T-helper 1 cell treated with Interleukin-12 subunit alpha and Interleukin-12 subunit beta and Interleukin-4 antibody, amounts not matched to agents 30 ng/mL and 1 ng/mL, for 36 hours (primary cell): Measurements from ENCODE around the gene OR5AU1. TPM values are rescaled to one million over a fixed set of nuclear protein-coding genes. Genes with fewer than 3 reads are reported as not detected.

Experiments used
- intact Hi-C: fragments of 100-400 bp; cut with micrococcal nuclease; formaldehyde crosslinking; loops from one replicate; pipeline ENCODE4 v1.15.1; 2024
- total RNA-seq: library from RNA; stranded (reverse); gene quantifications from 2 replicates; pipeline ENCODE4 v1.2.3, GENCODE V29; 2022

Gene OR5AU1
- total RNA-seq, result not detected in 2 replicates

DNA sequence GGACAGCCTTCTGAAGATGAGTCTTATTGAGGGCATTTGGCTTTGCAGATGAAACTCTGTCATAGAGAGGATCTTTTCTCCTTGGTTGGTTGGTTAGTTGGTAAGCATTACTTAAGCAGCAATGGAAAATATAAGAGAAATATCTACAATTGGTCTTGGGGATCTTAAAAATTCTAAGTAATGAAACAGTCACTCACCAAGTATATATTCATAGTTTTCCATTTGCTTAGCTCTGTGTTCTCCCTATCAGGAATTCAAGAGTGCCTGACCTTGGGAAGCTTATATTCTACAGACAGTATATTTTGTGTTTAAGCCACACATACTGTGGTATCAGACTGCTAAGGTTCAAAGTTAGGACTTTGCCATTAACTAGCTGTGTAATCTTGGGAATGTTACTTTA, at the start of gene OR5AU1:
TSS of gene OR5AU1 (minus strand) at position 101 of the 400 bp plus-strand sequence. CDS start 191 bp downstream, outside the sequence.
- intact Hi-C loops, result no loop called here

DNA sequence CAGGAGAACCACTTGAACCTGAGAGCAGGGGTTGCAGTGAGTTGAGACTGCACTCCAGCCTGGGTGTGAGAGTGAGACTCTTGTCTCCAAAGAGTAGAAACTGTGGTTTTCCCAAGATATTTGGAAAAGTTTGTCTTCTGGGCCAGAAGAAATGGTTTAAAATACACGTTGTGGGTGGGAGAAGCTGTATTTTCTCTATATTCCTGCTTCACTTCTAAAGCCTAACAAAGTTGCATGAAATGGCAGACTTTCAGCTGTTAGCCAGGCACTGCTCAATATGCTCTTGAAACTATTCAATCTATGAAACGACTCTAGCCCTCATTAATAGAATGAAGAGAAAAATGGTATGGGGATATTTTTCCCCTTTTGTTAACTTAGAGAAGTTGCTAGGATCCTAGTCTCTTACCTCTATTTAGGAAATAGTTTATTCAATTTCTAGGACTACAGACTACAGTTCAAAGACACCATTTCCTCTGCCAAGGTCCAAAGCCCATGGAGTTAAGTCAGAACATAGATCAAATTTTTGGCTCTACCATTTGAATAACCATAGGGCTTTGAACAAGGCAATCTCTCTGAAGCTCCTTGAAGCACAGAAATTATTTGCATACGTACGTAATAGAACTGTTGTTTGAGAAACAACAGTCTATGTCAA, 49.3 kb upstream of the OR5AU1 start:
- intact Hi-C loops, result no loop called here

DNA sequence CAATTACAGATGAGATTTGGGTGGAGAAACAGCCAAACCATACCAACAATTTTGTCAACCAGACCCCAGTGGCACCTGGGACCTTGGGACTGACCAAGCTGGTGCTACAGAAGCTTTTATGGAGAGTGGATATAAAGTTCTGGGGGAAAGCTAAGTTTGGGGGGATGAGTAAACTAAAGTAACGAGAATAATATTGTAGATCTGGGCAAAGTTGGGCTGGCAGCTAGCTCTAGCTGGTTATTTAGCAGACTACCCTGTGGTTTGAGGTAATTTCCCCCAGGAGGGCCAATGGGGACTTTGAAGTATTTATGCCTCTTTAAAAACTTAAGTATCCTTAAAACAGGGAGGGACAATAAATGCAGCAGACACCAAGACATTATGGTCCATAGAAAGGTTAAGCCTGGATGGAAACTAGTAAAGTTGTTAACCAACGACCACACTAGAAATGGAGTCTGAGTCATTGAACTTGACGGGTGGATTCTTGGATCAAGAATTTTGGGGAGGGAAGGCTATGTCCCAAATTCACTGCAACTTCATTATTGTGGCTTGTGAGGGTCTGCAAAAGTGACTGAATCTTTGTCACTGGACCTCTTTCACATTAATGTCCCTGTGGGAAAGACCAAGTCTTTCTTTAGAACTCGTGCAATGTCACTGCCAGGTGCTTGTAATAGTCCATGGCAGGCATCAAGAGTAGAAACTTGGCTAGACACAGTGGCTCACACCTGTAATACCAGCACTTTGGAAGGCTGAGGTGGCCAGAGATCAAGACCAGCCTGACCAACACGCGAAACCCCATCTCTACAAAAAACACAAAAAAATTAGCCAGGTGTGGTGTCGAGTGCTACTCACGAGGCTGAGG, 48.5 kb upstream of the OR5AU1 start:
- intact Hi-C loops, result no loop called here

DNA sequence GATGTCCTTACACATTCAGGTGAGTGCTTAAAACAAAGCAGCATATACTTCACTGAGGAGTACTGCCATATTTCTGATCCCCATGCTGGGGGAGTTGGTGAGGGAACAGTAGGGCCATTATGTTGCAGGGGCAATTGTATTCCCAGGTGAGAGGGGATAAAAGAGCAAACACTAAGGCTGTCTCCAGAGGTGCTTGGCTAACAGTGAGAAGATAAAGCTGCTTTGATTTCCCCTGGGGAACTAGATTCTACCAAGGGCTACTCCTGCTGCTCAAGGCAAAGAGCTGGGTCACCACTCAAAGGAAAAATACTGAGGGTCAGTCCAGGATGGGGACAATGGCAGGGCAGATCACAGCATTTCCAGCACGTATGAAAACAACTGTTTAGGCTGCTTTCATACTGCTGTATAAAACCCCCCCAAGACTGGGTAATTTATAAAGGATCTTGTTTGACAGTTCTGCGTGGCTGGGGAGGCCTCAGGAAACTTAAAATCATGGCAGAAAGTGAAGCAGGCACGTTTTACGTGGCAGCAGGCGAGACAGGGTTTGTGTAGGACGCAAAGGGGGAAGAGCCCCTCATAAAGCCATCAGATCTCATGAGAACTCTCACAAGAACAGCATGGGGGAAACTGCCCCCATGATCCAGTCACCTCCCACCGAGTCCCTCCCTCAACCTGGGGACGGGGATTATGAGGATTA, 47.8 kb upstream of the OR5AU1 start:
- intact Hi-C loops, result no loop called here

DNA sequence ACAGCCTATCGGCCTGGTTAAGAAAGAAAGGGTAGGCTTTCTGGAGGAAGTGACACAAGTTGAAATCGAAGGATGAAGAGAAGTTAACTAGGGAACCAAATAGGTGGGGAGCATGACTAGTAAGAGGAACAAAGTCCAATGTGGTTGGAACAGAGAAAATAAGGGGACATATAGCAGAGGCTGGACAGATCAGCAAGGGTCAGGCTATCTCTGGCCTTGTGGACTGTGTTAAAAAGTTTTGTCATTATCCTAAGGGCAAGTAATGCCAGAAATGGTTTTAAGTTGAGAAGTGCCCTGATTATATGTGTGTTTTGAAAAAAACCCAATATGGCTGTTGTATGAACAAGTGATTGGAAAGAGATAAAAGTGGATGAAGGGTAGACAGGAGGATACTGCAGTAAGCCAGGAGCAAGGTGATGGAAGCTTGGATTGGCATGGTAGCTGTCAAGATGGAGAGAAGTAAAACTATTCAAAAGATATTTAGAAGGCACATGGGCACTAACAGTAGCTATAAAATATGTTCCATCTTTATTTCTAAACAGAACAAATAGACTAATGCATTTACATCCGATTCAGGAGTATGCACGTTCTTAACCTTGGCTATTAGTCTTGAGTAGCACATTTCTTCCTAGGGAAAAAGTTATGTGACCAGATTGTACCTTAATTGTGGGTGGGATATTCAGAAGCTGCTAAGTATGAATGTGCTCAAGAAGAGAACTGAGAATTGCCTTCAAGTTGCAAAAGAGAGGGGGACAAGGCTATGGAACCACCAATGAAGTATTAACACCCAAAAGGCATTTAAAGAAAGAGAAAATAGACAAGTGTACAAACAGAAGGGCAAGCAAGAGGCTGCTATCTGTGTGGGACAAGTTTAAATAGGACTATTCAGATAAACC, 46.8 kb upstream of the OR5AU1 start:
- intact Hi-C loops, result no loop called here

DNA sequence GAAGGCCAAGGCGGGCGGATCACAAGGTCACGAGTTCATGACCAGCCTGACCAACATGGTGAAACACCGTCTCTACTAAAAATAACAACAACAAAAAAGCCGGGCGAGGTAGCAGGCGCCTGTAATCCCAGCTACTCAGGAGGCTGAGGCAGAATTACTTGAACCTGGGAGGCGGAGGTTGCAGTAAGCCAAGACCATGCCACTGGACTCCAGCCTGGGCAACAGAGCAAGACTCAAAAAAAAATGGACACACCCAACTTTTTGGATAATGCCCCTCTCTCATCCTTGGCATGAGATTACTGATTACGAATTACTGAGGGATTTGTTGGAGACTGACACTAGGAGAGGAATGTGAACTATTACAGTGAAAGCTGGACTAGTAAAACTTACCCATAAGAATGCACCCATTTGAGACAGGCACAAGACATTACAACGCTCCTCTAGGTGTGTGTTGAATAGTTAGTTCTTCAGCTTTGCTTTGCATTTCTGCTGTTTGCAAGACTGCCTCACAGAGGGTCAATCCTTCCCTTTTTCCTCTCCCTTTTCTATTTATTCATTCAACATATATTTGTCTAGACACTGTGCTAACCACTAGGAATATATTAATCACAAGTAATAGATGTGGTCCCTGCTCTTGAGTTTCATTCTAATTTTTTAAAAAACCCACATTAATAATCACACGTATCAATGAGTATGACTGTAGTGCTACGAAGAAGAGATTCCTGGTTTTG, 46.0 kb upstream of the OR5AU1 start:
- intact Hi-C loops, result no loop called here

DNA sequence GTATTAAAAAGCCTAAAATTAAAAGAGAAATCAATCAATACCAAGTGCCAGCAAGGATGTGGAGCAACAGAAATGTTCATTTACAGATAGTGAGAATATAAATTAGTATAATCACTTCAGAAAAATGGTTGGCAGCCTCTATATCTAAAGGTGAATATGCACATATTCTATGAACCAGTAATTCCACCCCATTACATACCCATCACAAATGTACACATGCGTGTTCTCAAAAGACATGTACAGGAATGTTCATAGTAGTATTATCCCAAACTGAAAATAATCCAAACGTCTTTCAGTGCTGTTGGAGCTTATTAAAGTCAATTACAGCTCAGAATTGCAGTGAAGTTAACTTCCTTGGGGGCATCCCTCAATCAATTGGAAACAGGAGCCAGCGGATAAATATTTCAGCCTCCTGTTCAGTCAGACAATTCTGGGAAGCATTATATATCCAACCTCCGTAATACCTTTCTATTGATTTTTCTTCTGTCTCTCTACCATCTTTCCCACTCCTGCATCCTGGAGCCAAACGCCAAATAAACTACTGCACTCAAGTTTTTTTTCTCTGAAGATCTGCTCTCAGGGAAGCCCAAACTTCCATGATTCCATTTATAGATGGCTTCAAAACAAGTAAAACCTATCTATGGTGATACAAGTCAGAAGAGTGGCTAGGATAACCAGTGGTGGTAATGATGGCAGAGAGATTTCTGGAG, 45.0 kb upstream of the OR5AU1 start:
- intact Hi-C loops, result no loop called here

DNA sequence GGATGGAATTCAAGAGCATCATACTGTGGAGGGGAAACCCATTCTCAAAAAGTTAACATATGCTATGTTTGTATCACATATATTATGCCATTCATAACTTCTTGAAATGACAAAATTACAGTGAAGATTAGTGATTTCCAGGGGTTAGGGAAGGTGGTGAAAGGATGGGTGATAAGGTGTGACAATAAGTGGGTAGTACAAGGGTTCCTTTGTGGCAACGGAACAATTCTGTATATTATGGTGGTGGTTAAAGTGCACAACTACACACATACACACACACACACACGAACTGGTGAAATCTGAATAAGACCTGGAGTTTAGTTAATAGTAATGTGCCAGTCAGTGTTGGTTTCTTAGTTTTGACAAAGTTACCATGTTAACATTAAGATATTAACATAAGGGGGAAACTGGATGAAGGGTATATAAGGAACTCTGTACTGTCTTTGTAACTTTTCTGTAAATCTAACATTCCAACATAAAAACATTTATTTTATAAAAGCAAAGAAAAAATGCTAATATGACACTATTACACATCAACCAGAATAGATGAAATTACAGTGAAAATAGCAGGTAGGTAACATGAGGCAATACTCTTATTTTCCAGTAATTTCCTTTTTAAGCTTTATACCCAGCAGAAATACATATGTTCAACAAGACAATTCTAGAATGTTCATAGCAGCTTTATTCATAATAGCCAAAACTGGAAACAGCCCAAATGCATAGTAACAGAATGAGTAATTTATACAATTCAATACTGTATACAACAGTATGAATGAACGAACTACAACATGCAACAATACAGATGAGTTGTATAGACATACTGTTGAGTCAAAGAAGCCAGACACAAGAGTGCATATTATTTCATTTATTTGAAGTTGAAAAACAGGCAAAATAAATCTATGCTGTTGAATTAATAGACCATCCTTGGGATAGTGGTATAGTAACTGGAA, 44.0 kb upstream of the OR5AU1 start:
- intact Hi-C loops, result no loop called here

DNA sequence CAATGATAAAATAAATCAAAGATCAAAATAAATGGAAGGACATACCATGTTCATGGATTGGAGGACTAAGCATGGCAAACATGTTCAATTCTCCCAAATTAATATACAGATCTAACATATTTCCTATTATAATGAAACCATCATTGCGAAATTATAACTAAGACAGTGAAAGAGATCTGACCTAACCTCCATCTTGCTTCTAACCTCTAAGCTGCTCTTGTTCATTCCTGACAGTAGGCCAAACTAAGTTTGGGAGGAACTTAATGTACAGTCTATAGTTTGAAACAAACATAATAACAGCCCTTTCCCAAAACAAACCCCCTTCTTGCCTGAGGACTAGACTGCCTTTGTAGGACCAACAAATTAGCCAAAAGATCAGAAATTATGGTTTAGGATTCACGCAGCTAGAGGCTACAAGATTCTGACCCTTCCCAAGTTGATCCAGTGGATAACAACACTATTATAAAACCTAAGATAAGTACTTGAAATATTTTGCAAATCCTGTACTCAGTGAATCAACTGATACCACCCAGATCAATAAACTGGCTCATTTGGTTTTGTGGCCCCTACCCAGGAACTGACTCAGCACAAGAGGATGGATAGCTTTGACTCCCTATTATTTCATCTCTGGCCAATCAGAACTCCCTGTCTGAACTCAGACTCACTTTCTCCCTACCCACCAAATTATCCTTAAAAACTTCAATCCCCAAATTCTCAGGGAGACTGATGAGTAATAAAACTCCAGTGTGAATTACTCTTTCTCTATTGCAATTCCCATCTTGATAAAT, 41.7 kb upstream of the OR5AU1 start:
- intact Hi-C loops, result no loop called here

DNA sequence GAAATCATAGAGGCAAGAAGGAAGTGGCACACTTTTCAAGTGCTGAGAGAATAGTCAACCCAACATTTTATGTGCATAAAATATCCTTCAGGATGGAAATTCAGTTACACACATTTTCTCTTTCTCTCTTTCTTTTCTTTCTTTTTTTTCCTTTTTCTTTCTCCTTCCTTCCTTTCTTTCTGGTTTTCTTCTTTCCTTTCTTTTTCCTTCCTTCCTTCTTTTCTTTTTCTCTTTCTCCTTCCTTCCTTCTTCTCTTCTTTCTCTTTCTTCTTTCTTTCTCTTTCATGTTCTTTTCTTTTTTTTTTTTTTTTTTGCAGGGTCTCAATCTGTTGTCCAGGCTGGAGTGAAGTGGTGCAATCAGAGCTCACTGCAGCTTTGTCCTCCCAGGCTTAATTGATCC, 38.7 kb upstream of the OR5AU1 start:
- intact Hi-C loops, result loop anchor here (5.0 kb wide), 1 partner anchor 113 kb away; no protein-coding TSS in a partner anchor

DNA sequence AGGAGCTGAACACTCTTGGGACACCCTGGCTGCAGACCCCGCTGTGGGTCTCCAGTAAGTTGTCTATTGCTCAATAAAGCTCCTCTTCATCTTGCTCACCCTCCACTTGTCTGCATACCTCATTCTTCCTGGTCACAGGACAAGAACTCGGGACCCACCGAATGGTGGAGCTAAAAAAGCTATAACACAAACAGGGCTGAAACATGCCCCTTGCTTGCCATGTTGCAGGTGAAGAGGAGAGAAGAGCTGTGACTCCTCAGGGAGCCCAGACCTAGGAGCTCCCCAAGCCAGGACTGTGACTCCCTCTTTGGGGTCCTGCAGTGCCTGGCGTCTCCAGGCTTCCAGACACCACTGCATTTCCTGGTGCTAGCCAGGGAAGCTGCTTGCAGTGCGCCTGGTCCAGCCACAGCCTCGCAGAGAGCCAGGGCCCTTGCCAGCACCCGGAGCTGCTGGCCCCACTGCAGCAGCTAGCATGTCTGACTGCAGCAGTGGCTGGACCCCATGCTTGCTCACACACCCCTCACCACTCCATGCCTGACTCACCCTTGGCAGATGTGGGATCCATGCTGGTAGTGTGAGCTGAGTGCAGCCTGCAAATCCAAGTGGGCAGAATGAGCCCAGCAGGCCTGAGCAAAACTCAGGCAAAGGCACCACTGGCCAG, 37.1 kb upstream of the OR5AU1 start:
- intact Hi-C loops, result loop anchor here (5.0 kb wide), 1 partner anchor 114 kb away; no protein-coding TSS in a partner anchor

DNA sequence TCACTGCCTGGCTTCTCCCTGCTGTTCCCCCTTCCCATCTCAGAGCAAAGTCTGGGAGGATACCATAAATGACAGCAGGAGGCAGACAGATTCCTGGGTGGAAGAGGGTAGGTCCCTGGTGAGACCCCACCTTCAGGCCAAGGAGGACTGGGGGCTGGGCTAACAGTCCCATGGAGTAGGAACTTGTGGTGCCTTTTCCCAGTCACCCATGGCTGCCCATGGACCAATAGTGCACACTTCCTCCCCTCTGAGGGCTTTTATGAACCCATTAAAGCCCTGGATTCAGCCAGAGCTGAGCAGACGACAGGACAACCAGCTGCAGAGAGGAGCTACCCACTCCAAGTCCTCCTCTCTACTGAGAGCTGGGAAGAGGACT, 36.6 kb upstream of the OR5AU1 start:
- intact Hi-C loops, result loop anchor here (5.0 kb wide), 1 partner anchor 115 kb away; no protein-coding TSS in a partner anchor

DNA sequence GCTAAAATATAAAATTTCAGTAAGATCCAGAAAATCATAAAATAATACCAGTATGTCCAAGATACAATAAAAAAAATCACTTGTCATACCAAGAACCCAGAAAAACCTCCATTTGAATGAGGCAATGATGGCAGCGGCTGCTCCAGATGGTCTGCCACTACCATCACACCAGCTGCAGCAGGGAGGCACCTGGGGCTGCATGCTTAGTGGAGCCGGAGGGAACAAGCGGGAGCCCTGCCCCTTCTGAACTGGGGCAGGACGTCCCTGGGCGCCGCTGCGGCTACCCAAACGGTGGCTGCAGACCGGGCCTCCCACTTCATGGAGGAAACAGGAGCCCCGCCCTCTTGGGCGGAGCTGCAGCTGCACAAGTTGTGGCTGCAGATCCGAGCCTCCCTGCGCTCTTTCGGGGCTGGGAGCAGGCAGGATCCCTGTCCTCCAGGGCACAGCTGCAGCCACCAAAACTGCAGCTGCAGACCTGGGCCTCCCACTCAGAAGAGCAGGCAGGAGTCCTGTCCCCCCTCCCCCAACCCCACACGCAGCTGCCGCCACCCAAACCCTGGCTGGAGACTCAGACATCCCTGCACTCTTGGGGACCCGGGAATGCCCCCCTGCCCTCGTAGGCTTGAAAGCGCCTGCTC, 36.1 kb upstream of the OR5AU1 start:
- intact Hi-C loops, result loop anchor here (5.0 kb wide), 1 partner anchor 115 kb away; no protein-coding TSS in a partner anchor

DNA sequence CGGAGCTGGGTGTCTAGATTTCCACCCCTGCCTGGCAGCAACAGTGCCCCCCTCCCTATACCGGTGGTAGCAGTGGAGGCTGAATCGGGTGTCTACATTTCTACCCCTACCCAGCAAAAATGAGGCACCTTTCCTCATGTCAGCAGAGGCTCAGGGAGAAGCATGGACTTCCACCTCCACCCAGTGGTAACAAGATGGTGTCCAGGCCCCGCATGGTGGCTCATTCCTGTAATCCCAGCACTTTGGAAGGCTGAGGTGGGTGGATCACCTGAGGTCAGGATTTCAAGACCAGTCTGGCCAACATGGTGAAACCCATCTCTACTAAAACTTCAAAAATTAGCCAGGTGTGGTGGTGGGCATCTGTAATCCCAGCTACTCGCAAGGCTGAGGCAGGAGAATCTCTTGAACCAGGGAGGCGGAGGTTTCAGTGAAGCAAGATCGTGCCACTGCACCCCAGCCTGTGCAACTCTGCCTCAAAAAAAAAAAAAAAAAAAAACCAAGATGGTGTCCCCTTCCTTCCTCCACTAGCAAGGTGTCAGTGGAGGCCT, 35.5 kb upstream of the OR5AU1 start:
- intact Hi-C loops, result loop anchor here (5.0 kb wide), 1 partner anchor 116 kb away; no protein-coding TSS in a partner anchor

DNA sequence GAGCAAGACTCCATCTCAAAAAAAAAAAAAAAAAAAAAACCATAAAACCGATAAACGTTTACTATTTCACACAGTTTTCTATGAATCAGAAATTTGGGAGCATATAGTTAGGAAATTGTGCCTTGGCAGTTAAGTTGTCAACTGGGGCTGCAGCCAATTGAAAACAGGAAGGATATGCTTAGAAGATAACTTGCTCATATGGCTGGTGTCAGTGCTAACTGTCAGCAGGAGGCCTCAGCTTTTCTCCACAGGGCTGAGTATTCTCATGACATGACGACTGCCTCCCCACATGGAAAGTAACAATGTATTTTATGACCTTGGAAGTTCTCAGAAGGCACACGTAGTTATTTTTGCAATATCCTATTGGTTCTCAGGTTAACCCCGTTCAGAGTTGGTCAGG, 29.6 kb upstream of the OR5AU1 start:
- intact Hi-C loops, result no loop called here

DNA sequence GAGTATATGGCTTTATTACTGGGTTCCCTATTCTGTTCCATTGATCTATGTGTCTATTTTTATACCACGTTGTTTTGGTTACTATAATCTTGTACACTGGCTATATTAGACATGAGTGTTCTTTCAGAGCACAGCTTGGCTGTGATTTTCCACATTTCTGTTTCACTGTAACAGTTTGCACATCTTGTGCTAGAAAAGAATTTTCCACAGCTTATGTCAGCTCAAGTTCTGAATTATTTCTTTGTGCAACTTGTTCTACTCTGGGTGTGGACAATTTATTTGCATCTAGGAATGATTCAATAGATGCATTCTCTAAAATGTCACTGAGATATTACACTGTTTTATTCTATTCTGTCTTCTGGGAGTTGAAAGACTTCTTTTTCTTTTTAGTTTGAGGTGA, 28.4 kb upstream of the OR5AU1 start:
- intact Hi-C loops, result no loop called here
